ENCODE results near the gene MAP3K5.

The MAP3K5 gene

GRCh38 chr6:136625293-136625692 lies 167.0 kb downstream of the MAP3K5 start:
- DNase-seq (ENCODE audit: low read depth) = no peak
- TF ChIP-seq CTCF (IDR thresholded peaks at IDR 0.05; ENCODE audit: low read length, missing control alignments) = no peak
- no peak overlapping the region for H3K4me3 ChIP-seq (replicated peaks; ENCODE audit: low read depth, low read length)

DNA sequence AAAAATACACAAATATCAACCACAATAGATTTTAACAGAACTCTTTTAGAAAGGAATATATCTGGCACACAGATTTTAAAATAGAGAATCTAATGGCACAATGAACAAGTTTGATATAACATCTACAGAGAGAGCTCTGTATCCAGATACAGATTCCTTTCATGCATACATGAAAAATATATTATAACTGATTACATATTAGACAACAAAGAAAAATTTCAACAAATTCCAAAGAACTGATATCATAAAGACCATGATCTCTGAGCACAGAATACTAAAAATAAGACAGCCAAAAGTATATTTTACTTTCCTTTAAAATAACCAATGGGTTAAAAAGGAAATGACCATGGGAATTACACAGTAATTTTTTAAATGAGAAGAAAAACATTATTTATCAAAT lies 167.9 kb downstream of the MAP3K5 start:
- H3K4me3 ChIP-seq (replicated peaks; ENCODE audit: low read depth, low read length) = no peak overlapping the region
- DNase-seq (ENCODE audit: low read depth) = no peak
- TF ChIP-seq CTCF (IDR thresholded peaks at IDR 0.05; ENCODE audit: low read length, missing control alignments) = no peak

DNA sequence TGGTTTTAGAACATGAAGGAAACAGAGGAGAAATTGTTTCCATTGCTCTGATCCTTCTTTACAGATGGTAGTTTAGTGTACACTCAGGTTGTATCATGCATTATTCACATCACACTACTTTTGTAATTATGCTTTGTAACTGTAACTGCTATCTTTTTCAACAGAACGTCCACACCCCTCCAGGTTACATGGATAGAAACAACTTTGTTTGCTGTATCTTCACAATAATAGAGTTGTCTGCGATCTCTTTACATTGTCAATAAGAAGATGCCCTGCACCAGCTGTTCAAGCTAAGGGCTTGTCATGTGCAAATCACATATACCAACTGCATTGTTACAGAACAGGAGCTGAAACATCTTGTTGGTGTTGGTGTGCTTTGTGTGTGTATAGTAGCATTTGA lies 174.2 kb downstream of the MAP3K5 start:
- H3K4me3 ChIP-seq (replicated peaks; ENCODE audit: low read depth, low read length) = no peak overlapping the region
- DNase-seq (ENCODE audit: low read depth) = no peak
- no peak for TF ChIP-seq CTCF (IDR thresholded peaks at IDR 0.05; ENCODE audit: low read length, missing control alignments)

DNA sequence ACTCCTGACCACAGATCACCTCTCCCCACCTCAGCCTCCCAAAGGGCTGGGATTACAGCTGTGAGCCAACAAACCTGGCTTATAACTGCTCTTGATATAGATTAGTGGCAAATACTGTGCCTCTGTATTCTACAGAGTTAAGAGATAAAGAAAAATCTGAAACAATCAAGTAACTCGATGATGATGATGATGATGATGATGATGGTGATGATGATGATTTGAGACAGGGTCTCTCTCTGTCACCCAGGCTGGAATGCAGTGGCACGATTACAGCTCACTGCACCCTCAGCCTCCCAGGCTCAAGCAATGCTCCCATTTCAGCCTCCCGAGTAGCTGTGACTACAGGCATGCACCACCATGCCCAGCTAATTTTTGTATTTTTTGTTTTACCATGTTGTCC lies 175.8 kb downstream of the MAP3K5 start:
- no peak for TF ChIP-seq CTCF (IDR thresholded peaks at IDR 0.05; ENCODE audit: low read length, missing control alignments)
- DNase-seq (ENCODE audit: low read depth) = no peak
- H3K4me3 ChIP-seq (replicated peaks; ENCODE audit: low read depth, low read length) = no peak overlapping the region

GRCh38 chr6:136614994-136615393 lies 177.3 kb downstream of the MAP3K5 start:
- H3K4me3 ChIP-seq (replicated peaks; ENCODE audit: low read depth, low read length) = no peak overlapping the region
- no peak for DNase-seq (ENCODE audit: low read depth)
- no peak for TF ChIP-seq CTCF (IDR thresholded peaks at IDR 0.05; ENCODE audit: low read length, missing control alignments)

DNA sequence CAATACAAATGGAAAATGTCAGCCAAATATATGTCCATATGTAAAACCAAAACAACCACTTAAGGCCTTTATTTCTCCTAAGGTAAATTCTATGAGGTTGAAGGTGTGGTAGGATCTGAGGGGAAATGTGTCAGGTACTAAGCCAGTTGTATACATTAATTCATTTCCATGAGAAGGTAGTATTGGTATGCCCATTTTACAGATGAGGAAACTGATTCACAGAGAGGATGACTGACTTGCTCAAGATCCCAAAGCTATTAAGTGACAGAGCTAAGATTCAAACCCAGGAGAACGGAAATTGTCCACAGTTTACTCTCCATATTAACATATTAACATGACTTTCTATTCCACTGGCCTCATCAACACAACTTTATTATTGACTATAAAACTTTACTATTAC lies 177.9 kb downstream of the MAP3K5 start:
- no peak overlapping the region for H3K4me3 ChIP-seq (replicated peaks; ENCODE audit: low read depth, low read length)
- DNase-seq (ENCODE audit: low read depth) = no peak
- no peak for TF ChIP-seq CTCF (IDR thresholded peaks at IDR 0.05; ENCODE audit: low read length, missing control alignments)

DNA sequence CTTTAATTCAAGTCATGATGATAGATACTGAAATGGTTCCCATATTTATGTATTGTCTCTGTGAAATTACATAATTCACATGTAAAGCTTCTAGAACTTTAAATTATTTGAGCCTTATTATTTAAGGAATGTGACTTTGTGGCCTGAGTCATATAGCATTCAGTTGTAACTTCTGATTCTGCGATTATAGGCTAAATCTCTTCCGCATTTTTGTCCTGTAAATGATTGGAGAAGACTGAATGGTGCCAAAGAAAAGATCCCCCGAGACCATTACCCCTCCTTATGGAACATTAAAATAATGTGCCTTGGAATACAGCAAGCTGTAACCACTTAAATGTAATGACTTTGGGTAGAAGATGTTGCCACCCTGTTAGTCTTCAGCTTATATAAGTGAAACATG lies 178.8 kb downstream of the MAP3K5 start:
- no peak overlapping the region for H3K4me3 ChIP-seq (replicated peaks; ENCODE audit: low read depth, low read length)
- peak; percentile 34 for DNase-seq (ENCODE audit: low read depth)
- TF ChIP-seq CTCF (IDR thresholded peaks at IDR 0.05; ENCODE audit: low read length, missing control alignments) = no peak
